ENCODE measurements around the gene LY6G5B.

Gene LY6G5B

DNA sequence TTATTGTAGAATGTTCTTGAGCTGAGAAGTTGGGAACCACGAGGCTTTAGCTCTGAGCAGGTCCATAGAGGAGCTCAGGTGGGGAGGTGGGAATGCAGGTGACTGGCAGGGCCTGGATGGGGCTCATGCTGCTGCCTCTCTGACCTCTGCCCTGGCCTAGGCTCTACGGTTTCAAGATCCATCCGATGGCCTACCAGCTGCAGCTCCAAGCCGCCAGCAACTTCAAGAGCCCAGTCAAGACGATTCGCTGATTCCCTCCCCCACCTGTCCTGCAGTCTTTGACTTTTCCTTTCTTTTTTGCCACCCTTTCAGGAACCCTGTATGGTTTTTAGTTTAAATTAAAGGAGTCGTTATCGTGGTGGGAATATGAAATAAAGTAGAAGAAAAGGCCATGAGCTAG, at the start of gene LY6G5B:
Gene LY6G5B (plus strand): TSS at position 301 of the 400 bp plus-strand sequence. CDS start 975 bp downstream, outside the sequence.
- no peak for DNase-seq (ENCODE audit: low spot score)

DNA sequence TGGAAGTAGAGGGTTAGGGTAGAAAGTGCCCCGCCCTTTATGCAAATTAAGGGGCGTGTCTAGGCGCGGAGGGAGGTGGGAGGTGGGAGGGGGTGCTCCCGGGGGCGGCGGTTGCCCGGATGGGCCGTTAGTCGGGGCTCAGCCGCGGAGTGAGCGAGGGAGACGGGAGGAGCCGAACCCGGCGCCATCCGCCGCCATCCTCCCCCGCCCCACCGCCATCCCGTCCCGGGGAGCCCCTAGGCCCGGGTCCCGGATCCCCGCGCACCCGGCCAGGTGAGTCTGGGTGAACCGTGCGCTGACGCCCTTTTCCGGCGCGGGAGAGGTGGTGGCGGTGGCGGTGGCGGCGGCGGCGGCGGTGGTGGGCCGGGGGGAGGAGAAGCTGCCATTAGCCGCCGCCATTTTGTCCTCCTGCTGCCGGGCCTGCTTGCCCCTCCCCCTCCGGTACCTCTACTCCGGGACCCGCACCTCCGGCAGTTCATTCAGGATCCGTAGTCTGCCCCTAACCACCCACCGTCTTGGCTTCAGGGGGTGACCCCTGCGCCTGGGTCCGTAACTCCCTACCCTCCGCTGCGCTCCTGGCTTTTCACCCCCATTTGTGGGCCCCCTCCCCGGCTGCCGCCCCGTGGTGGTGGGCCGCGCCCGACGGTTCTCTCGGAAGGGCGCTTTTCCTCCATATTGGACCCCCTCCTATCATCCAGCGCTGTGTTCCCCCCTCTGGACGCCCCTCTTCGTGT, 49.0 kb upstream of the LY6G5B start, which contains the start of gene PRRC2A:
Gene PRRC2A (plus strand): TSS at position 130 of the 734 bp plus-strand sequence. CDS start 2,075 bp downstream, outside the sequence.
- DNase-seq (ENCODE audit: low spot score): peak; percentile 83

DNA sequence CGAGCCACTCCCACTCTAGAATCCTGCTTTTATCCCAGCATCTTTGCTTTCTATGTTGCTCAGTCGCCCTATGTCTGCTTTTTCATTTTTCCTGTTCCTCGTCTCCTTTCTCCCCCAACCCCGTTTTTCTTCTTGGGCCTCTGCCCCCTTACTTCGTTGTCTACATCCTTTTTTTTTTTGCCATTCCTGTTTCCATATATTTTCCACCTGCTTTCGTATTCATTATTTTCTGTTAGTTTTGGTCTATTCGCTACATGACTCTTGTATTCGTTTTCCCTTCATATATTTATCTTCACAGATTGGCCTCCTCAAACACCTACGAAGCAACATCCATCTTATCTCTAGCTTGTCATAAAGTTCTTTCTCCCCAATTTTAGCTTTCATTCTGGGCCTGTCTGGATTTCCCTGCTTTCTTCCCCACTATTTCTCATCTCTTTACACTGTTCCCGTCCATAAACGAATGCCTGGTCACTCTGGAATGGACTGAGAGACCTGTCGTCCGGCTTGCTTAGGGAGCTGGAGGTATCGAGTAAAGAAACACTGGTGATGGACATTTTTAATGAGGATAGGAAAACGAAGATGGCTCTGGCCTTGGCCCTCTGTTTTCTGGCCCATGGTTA, 48.3 kb upstream of the LY6G5B start:
- DNase-seq (ENCODE audit: low spot score): no peak

- peak; percentile 29 for DNase-seq (ENCODE audit: low spot score)
These were observed 47.8 kb upstream of the LY6G5B start for GRCh38 chr6:31621991-31622390.

GRCh38 chr6:31622684-31623091, 47.1 kb upstream of the LY6G5B start:
- DNase-seq (ENCODE audit: low spot score): no peak

DNA sequence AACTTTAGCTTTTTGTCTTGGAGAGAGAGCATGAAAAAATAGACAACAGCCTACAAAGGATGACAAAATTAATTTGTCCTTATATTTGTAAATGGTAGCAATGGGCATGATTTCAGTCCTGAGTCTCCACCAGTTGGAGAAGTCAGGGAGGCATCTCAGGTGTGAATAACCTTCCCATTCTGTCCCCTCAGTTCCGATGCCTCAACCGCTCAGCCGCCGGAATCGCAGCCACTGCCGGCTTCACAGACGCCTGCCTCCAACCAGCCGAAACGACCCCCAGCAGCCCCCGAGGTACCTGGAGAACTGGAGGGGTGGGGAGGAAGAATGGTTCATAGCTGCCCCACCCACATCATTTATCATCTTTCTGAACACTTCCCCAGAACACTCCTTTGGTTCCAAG, 45.7 kb upstream of the LY6G5B start:
- DNase-seq (ENCODE audit: low spot score): no peak

GRCh38 chr6:31626952-31627351, 42.8 kb upstream of the LY6G5B start:
- DNase-seq (ENCODE audit: low spot score): no peak

DNA sequence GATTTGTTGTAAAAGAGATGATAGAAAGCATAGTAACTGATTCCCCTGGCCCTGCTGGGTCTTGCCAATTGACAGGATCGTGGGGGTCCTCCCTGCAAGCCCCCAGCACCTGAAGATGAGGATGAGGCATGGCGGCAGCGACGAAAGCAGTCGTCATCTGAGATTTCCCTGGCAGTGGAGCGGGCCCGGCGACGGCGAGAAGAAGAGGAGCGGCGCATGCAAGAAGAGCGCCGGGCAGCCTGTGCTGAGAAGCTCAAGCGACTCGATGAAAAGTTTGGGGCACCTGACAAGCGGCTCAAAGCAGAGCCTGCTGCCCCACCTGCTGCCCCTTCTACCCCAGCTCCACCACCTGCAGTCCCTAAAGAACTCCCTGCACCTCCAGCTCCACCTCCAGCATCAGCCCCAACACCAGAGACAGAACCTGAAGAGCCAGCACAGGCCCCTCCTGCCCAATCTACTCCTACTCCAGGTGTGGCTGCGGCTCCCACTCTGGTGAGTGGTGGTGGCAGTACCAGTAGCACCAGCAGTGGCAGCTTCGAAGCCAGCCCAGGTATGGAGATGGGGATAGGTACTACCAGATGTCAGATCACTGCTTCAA, 42.0 kb upstream of the LY6G5B start:
- DNase-seq (ENCODE audit: low spot score): no peak

DNA sequence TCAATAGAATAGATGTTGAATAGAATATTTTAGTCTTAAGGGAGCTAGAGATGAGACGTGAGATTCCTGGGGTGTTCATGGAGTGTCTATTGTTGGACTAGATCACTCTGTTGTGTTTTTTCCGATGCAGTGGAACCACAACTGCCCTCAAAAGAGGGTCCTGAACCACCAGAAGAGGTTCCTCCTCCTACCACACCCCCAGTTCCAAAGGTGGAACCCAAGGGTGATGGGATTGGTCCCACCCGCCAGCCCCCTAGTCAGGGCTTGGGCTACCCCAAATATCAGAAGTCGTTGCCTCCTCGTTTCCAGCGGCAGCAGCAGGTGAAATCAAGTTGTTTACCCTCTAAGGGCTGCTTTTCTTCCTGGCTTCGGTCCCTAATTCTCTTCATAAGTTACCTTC, 40.8 kb upstream of the LY6G5B start:
- DNase-seq (ENCODE audit: low spot score): no peak

DNA sequence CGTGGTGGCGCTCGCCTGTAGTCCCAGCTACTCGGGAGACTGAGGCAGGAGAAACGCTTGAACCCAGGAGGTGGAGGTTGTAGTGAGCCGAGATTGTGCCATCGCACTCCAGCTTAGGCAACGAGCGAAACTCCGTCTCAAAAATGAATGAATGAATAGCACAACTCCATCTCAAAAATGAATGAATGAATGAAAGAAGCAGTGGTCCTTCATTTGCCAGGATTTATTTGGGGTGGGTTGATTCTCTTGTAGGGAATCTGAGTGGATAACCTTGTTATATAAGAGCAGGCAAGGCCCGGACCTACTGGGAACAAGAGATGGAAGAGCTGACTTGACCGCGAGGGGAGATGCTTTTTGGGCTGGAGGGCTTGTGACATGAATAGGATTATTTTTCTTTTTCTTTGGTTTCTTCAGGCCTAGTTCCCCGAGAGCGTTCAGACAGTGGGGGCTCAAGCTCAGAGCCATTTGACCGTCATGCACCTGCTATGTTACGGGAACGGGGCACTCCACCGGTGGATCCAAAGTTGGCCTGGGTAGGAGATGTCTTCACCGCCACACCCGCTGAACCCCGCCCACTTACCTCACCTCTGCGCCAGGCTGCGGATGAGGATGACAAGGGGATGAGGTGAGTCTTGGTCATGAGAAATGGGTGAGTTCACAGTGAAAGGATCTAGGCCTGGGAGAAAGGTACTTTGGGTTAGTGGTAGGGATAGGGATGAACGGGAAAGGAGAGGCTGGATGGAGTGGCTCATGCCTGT, 39.4 kb upstream of the LY6G5B start:
- no peak for DNase-seq (ENCODE audit: low spot score)

GRCh38 chr6:31631209-31631608, 38.6 kb upstream of the LY6G5B start:
- DNase-seq (ENCODE audit: low spot score): no peak

- DNase-seq (ENCODE audit: low spot score): no peak
These were observed 38.0 kb upstream of the LY6G5B start for GRCh38 chr6:31631681-31632278.

DNA sequence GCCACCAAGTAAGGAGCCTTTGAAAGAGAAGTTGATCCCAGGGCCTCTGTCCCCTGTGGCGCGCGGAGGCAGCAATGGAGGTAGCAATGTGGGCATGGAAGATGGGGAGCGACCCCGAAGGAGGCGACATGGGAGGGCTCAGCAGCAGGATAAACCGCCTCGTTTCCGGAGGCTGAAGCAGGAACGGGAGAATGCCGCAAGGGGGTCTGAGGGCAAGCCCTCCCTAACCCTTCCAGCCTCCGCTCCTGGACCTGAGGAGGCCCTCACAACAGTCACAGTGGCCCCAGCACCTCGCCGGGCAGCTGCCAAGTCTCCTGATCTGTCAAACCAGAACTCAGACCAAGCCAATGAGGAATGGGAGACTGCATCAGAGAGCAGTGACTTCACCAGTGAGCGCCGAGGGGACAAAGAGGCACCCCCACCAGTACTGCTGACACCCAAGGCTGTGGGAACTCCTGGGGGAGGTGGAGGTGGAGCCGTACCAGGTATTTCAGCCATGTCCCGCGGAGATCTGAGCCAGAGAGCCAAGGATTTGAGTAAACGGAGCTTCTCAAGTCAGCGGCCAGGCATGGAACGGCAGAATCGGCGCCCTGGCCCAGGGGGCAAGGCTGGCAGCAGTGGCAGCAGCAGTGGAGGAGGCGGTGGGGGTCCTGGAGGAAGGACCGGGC, 37.4 kb upstream of the LY6G5B start:
- DNase-seq (ENCODE audit: low spot score): no peak

GRCh38 chr6:31633447-31633846, 36.3 kb upstream of the LY6G5B start:
- DNase-seq (ENCODE audit: low spot score): no peak

DNA sequence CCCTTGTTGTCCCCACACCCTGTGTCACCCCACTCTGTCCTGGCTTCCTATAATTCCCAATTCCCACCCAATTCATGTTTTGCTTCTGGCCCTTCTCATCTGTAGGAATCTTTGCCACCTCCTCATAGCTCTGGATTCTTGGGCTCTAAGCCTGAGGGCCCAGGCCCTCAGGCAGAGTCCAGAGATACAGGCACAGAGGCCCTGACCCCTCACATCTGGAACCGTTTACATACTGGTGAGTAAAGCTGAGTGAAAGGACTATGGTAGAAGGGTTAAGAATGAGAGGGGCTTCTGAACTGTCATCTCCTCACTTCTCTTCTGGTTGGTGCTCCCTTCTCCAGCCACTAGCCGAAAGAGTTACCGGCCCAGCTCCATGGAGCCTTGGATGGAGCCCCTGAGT, 35.6 kb upstream of the LY6G5B start:
- DNase-seq (ENCODE audit: low spot score): no peak

- no peak for DNase-seq (ENCODE audit: low spot score)
These were observed 34.7 kb upstream of the LY6G5B start for GRCh38 chr6:31634969-31635575.

GRCh38 chr6:31636698-31637596, 32.8 kb upstream of the LY6G5B start:
- no peak for DNase-seq (ENCODE audit: low spot score)

GRCh38 chr6:31639043-31639442, 30.7 kb upstream of the LY6G5B start:
- no peak for DNase-seq (ENCODE audit: low spot score)

DNA sequence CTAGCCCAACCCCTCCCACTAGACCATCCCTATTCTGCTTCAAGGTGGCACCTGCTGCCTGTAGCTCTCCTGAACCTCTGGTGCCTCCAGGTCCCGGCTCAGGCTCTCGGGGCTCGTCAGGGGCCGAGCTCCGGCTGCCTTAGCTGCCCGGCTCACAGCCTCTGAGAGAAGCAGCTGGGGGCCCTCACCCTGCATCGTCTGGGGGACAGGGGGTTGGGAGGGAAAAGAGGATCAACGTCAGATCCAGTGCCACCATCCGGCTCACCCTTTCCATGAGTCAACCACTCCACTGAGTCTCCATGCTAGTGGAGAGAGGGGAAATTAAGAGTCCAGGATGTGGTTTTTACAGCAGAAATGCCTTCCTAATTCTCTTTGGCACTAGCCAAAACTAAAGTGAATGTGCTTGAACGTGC, 30.3 kb upstream of the LY6G5B start:
- DNase-seq (ENCODE audit: low spot score): peak; percentile 55

DNA sequence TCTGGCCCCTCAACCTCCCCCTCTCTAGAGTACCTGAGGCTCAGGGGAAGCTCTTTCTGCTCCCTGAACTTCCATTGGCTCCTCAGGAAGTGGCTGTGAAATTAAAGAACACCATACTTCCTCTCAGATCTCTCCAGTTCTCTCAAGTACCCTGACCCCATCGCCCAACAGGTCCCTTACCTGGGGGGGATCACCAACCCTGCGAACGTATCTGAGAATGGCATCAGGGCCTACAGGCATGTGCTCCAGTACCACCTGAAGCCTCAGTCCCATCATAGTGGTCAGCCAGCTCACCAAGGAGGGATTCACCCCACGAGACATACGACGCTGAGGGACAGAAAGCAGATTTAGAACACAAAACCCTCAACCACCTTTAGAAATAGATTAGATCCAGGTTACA, 29.2 kb upstream of the LY6G5B start:
- no peak for DNase-seq (ENCODE audit: low spot score)

Measured in AG08396 (cell line).